ENCODE results near the gene GPR183. TPM values are rescaled to one million over a fixed set of nuclear protein-coding genes. Genes with fewer than 3 reads are reported as not detected.

GPR183 gene
- total RNA-seq, 4 donors from 2014 or later = 17.2 to 73.5 (median 42.7) TPM

- no peak for ATAC-seq (ENCODE audit: low FRiP score)
- no peak for DNase-seq (ENCODE audit: low spot score)
- TF ChIP-seq CTCF (IDR thresholded peaks at IDR 0.05) = no peak
Observed at GRCh38 chr13:99298056-99298455, 9.1 kb downstream of the GPR183 start.

- DNase-seq (ENCODE audit: low spot score) (no peak), ATAC-seq (ENCODE audit: low FRiP score) (no peak)
- TF ChIP-seq CTCF (IDR thresholded peaks at IDR 0.05) = no peak
Observed at GRCh38 chr13:99297331-99297730, 9.9 kb downstream of the GPR183 start.

GRCh38 chr13:99296398-99296797 lies 10.8 kb downstream of the GPR183 start:
- TF ChIP-seq CTCF (IDR thresholded peaks at IDR 0.05) = no peak
- ATAC-seq (ENCODE audit: low FRiP score) = no peak
- DNase-seq (ENCODE audit: low spot score) = no peak

- ATAC-seq (ENCODE audit: low FRiP score) (no peak), DNase-seq (ENCODE audit: low spot score) (no peak)
- TF ChIP-seq CTCF (IDR thresholded peaks at IDR 0.05) = no peak
Observed at GRCh38 chr13:99295488-99296252, 11.5 kb downstream of the GPR183 start.

- no peak for ATAC-seq (ENCODE audit: low FRiP score)
- TF ChIP-seq CTCF (IDR thresholded peaks at IDR 0.05) = no peak
- DNase-seq (ENCODE audit: low spot score) = no peak
Observed at GRCh38 chr13:99294958-99295357, 12.2 kb downstream of the GPR183 start.

GRCh38 chr13:99294198-99294597 lies 13.0 kb downstream of the GPR183 start:
- ATAC-seq (ENCODE audit: low FRiP score) = no peak
- DNase-seq (ENCODE audit: low spot score) = no peak
- no peak for TF ChIP-seq CTCF (IDR thresholded peaks at IDR 0.05)

- ATAC-seq (ENCODE audit: low FRiP score) (no peak), DNase-seq (ENCODE audit: low spot score) (no peak)
- TF ChIP-seq CTCF (IDR thresholded peaks at IDR 0.05) = no peak
Observed at GRCh38 chr13:99293178-99293577, 14.0 kb downstream of the GPR183 start.
